Neural cell (in vitro differentiated cells): ENCODE results near the gene IL17REL.

Source experiments
- EP300 ChIP-seq: fragments of 450-650 bp; conservative IDR thresholded peaks from 2 replicates; pipeline ENCODE4 v1.6.1; 2014; ENCODE audit warnings: antibody characterized with exemption, mild to moderate bottlenecking, moderate library complexity; ENCODE audit not compliant: poor library complexity, severe bottlenecking
- EZH2 ChIP-seq: fragments of 200-600, 300-800 bp; shearing (Covaris generic), sonication (generic); IDR thresholded peaks from 2 replicates; pipeline ENCODE4 v1.6.1; 2014; ENCODE audit warnings: antibody characterized with exemption, low read length, borderline replicate concordance, mild to moderate bottlenecking; ENCODE audit not compliant: insufficient read depth, poor library complexity, severe bottlenecking
- MXI1 ChIP-seq: fragments of 450-650 bp; conservative IDR thresholded peaks from 2 replicates; pipeline ENCODE4 v1.6.1; 2014; ENCODE audit warnings: antibody characterized with exemption, mild to moderate bottlenecking; ENCODE audit not compliant: poor library complexity, severe bottlenecking
- POLR2AphosphoS5 ChIP-seq: IDR thresholded peaks from 2 replicates; pipeline ENCODE4 v1.6.1; 2012
- RAD21 ChIP-seq: fragments of 450-650 bp; conservative IDR thresholded peaks from 2 replicates; pipeline ENCODE4 v1.6.1; 2014; ENCODE audit warnings: antibody characterized with exemption, mild to moderate bottlenecking, moderate library complexity
- SMC3 ChIP-seq: fragments of 450-650 bp; conservative IDR thresholded peaks from 2 replicates; pipeline ENCODE4 v1.6.1; 2014; ENCODE audit warnings: antibody characterized with exemption, mild to moderate bottlenecking, moderate library complexity; ENCODE audit not compliant: poor library complexity
- TAF1 ChIP-seq: IDR thresholded peaks from 2 replicates; pipeline ENCODE4 v1.6.1; 2012; ENCODE audit warnings: low read depth
- TF ChIP-seq, protein P1 (sequence below): fragments of 450-650 bp; IDR thresholded peaks from 2 replicates; pipeline ENCODE4 v1.5.1; 2014; ENCODE audit warnings: antibody characterized with exemption, mild to moderate bottlenecking, moderate library complexity; ENCODE audit not compliant: poor library complexity, severe bottlenecking
- TF ChIP-seq, protein P2 (sequence below): IDR thresholded peaks from 2 replicates; pipeline ENCODE4 v1.6.1; 2012; ENCODE audit warnings: borderline replicate concordance

DNA sequence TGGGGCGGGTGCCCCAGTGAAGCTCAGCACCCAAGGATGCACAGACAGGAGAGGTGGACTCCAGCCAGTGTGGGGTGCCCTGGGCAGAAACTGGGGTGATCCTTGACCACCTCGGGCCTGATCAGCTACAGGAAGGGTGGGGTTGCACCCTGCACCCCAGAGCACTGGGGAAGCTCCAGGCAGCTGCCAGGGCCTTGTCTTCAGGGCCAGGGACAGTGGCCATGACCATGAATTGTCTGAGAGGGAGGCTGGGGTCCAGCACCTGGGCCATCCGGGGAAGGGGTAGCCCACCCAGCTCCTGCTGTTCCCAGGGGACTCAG, 17.6 kb downstream of the IL17REL start:
- TF ChIP-seq, protein P1, sequence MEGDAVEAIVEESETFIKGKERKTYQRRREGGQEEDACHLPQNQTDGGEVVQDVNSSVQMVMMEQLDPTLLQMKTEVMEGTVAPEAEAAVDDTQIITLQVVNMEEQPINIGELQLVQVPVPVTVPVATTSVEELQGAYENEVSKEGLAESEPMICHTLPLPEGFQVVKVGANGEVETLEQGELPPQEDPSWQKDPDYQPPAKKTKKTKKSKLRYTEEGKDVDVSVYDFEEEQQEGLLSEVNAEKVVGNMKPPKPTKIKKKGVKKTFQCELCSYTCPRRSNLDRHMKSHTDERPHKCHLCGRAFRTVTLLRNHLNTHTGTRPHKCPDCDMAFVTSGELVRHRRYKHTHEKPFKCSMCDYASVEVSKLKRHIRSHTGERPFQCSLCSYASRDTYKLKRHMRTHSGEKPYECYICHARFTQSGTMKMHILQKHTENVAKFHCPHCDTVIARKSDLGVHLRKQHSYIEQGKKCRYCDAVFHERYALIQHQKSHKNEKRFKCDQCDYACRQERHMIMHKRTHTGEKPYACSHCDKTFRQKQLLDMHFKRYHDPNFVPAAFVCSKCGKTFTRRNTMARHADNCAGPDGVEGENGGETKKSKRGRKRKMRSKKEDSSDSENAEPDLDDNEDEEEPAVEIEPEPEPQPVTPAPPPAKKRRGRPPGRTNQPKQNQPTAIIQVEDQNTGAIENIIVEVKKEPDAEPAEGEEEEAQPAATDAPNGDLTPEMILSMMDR, result no peak
- TF ChIP-seq EP300 (no peak), POLR2AphosphoS5 (no peak), MXI1 (no peak), EZH2 (no peak), RAD21 (no peak), TAF1 (no peak), SMC3 (no peak)
- TF ChIP-seq, protein P2, sequence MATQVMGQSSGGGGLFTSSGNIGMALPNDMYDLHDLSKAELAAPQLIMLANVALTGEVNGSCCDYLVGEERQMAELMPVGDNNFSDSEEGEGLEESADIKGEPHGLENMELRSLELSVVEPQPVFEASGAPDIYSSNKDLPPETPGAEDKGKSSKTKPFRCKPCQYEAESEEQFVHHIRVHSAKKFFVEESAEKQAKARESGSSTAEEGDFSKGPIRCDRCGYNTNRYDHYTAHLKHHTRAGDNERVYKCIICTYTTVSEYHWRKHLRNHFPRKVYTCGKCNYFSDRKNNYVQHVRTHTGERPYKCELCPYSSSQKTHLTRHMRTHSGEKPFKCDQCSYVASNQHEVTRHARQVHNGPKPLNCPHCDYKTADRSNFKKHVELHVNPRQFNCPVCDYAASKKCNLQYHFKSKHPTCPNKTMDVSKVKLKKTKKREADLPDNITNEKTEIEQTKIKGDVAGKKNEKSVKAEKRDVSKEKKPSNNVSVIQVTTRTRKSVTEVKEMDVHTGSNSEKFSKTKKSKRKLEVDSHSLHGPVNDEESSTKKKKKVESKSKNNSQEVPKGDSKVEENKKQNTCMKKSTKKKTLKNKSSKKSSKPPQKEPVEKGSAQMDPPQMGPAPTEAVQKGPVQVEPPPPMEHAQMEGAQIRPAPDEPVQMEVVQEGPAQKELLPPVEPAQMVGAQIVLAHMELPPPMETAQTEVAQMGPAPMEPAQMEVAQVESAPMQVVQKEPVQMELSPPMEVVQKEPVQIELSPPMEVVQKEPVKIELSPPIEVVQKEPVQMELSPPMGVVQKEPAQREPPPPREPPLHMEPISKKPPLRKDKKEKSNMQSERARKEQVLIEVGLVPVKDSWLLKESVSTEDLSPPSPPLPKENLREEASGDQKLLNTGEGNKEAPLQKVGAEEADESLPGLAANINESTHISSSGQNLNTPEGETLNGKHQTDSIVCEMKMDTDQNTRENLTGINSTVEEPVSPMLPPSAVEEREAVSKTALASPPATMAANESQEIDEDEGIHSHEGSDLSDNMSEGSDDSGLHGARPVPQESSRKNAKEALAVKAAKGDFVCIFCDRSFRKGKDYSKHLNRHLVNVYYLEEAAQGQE, result no peak
